Chondrocyte (in vitro differentiated cells): ENCODE data around the gene PAX2. TPM values are rescaled to one million over a fixed set of nuclear protein-coding genes. Genes with fewer than 3 reads are reported as not detected.

ENCODE experiments used
- DNase-seq: peaks from one replicate; pipeline ENCODE4 v3.0.0; 2021; ENCODE audit warnings: mixed read lengths, low spot score
- H3K27ac Mint-ChIP-seq: one replicate; pipeline ENCODE4 v1.8.0; 2021; ENCODE audit warnings: mild to moderate bottlenecking, moderate library complexity, mixed read lengths; ENCODE audit not compliant: unreplicated experiment
- H3K27me3 Mint-ChIP-seq: 2 replicates; pipeline ENCODE4 v1.8.0; 2021; ENCODE audit warnings: low read depth, mixed read lengths
- H3K36me3 Mint-ChIP-seq: 2 replicates; pipeline ENCODE4 v1.8.0; 2021; ENCODE audit warnings: low read depth, mixed read lengths
- H3K4me1 Mint-ChIP-seq: 2 replicates; pipeline ENCODE4 v1.8.0; 2021; ENCODE audit warnings: low read depth, mild to moderate bottlenecking, mixed read lengths
- H3K4me3 Mint-ChIP-seq: one replicate; pipeline ENCODE4 v1.8.0; 2021; ENCODE audit warnings: mild to moderate bottlenecking, moderate library complexity, mixed read lengths; ENCODE audit not compliant: unreplicated experiment
- H3K9me3 Mint-ChIP-seq: 2 replicates; pipeline ENCODE4 v1.8.0; 2021; ENCODE audit warnings: low read depth, mixed read lengths
- CTCF ChIP-seq: fragments of 200-600 bp; sonication (generic); IDR thresholded peaks from 2 replicates; pipeline ENCODE4 v1.5.0; 2021; ENCODE audit warnings: antibody characterized with exemption, mild to moderate bottlenecking, moderate library complexity
- total RNA-seq: library from RNA; stranded (reverse); gene quantifications from 3 replicates; pipeline ENCODE4 v1.2.1, GENCODE V29; 2021

Gene PAX2
- total RNA-seq, 1 donor from 2014 or later: 0.62 TPM

GRCh38 chr10:100705139-100705538 is 40.2 kb upstream of the PAX2 start:
- TF ChIP-seq CTCF: peak; percentile 19
- Mint-ChIP-seq H3K4me1 (no peaks in the 10 kb centered on the region), H3K27ac (no peak overlapping the region), H3K9me3 (no peaks in the 10 kb centered on the region), H3K36me3 (no peaks in the 10 kb centered on the region), H3K27me3 (peaks cover 44% of the 10 kb centered on the region), H3K4me3 (no peak overlapping the region)
- DNase-seq: no peak

GRCh38 chr10:100707261-100707848 is 38.0 kb upstream of the PAX2 start:
- H3K9me3 Mint-ChIP-seq: no peaks in the 10 kb centered on the region

GRCh38 chr10:100709146-100710082 is 36.0 kb upstream of the PAX2 start:
- no peak for DNase-seq
- TF ChIP-seq CTCF: no peak
- Mint-ChIP-seq H3K9me3 (no peaks in the 10 kb centered on the region), H3K27ac (no peak overlapping the region), H3K4me1 (peaks cover 7% of the 10 kb centered on the region), H3K36me3 (no peaks in the 10 kb centered on the region), H3K27me3 (peaks cover 70% of the 10 kb centered on the region), H3K4me3 (peak overlapping the region; percentile 31)

More at GRCh38 chr10:100707261-100707848, 38.0 kb upstream of the PAX2 start:
- Mint-ChIP-seq H3K27me3 (peaks cover 62% of the 10 kb centered on the region), H3K36me3 (no peaks in the 10 kb centered on the region), H3K4me1 (peaks cover 3% of the 10 kb centered on the region), H3K4me3 (no peak overlapping the region), H3K27ac (no peak overlapping the region)
- no peak for TF ChIP-seq CTCF
- DNase-seq: no peak

GRCh38 chr10:100710151-100710871 is 35.1 kb upstream of the PAX2 start:
- Mint-ChIP-seq H3K27ac (no peak overlapping the region), H3K4me3 (peak overlapping the region; percentile 53), H3K36me3 (peaks cover 4% of the 10 kb centered on the region), H3K4me1 (peaks cover 9% of the 10 kb centered on the region), H3K9me3 (no peaks in the 10 kb centered on the region), H3K27me3 (peaks cover 72% of the 10 kb centered on the region)
- no peak for DNase-seq
- no peak for TF ChIP-seq CTCF
